ENCODE measurements around the gene ROR2.

The ROR2 gene

GRCh38 chr9:91864380-91864779 lies 85.6 kb downstream of the ROR2 start:
- no peak for DNase-seq

GRCh38 chr9:91863469-91863868 lies 86.6 kb downstream of the ROR2 start:
- no peak for DNase-seq

- DNase-seq = no peak
Measured at GRCh38 chr9:91858213-91859030, 91.6 kb downstream of the ROR2 start.

- DNase-seq = no peak
Measured at GRCh38 chr9:91857291-91858212, 92.5 kb downstream of the ROR2 start.

- no peak for DNase-seq
Measured at GRCh38 chr9:91856419-91856818, 93.6 kb downstream of the ROR2 start.

- no peak for DNase-seq
Measured at GRCh38 chr9:91855196-91855595, 94.8 kb downstream of the ROR2 start.

- no peak for DNase-seq
Measured at GRCh38 chr9:91852801-91853347, 97.2 kb downstream of the ROR2 start.

GRCh38 chr9:91849694-91850093 lies 100.3 kb downstream of the ROR2 start:
- DNase-seq = no peak

- no peak for DNase-seq
Measured at GRCh38 chr9:91848146-91848545, 101.9 kb downstream of the ROR2 start.

- DNase-seq = no peak
Measured at GRCh38 chr9:91847581-91848091, 102.4 kb downstream of the ROR2 start.

- DNase-seq = no peak
Measured at GRCh38 chr9:91845879-91846278, 104.1 kb downstream of the ROR2 start.

- no peak for DNase-seq
Measured at GRCh38 chr9:91844701-91845291, 105.2 kb downstream of the ROR2 start.

- DNase-seq = no peak
Measured at GRCh38 chr9:91844190-91844589, 105.8 kb downstream of the ROR2 start.

- no peak for DNase-seq
Measured at GRCh38 chr9:91843623-91844148, 106.3 kb downstream of the ROR2 start.

GRCh38 chr9:91843093-91843492 lies 106.9 kb downstream of the ROR2 start:
- DNase-seq = no peak

GRCh38 chr9:91842358-91843049 lies 107.5 kb downstream of the ROR2 start:
- DNase-seq = no peak

- DNase-seq = no peak
Measured at GRCh38 chr9:91841591-91841990, 108.4 kb downstream of the ROR2 start.

- DNase-seq = no peak
Measured at GRCh38 chr9:91840882-91841281, 109.1 kb downstream of the ROR2 start.

- no peak for DNase-seq
Measured at GRCh38 chr9:91840469-91840868, 109.6 kb downstream of the ROR2 start.

- no peak for DNase-seq
Measured at GRCh38 chr9:91839926-91840465, 110.0 kb downstream of the ROR2 start.

GRCh38 chr9:91837981-91838731 lies 111.9 kb downstream of the ROR2 start:
- no peak for DNase-seq

Measured in GDM1 (cell line).